Testis (tissue), 3 donors: Measurements from ENCODE around the gene KCNAB2. TPM values are rescaled to one million over a fixed set of nuclear protein-coding genes. Genes with fewer than 3 reads are reported as not detected.

ENCODE experiments used
- DNase-seq: peaks from one replicate; pipeline ENCODE4 v3.0.0-alpha.2; 2019
- H3K27ac ChIP-seq, 2 donors: fragments of 200-600 bp; sonication (generic); one replicate each; pipeline ENCODE4 v1.5.1; 2019
- H3K27me3 ChIP-seq: fragments of 200-600 bp; sonication (generic); one replicate; pipeline ENCODE4 v1.5.1; 2019
- H3K36me3 ChIP-seq: fragments of 200-600 bp; sonication (generic); one replicate; pipeline ENCODE4 v1.5.1; 2017; ENCODE audit warnings: low read depth; ENCODE audit errors: missing control alignments
- H3K4me1 ChIP-seq: fragments of 200-600 bp; sonication (generic); one replicate; pipeline ENCODE4 v1.5.1; 2019
- H3K4me3 ChIP-seq, 2 donors: fragments of 200-600 bp; sonication (generic); one replicate each; pipeline ENCODE4 v1.5.1; 2017 to 2019
- H3K9me3 ChIP-seq: fragments of 200-600 bp; sonication (generic); one replicate; pipeline ENCODE4 v1.5.1; 2017
- CTCF ChIP-seq, 3 experiments: fragments of 450-650 bp in 2 of 3; fragments of 200-600 bp in 1 of 3; sonication (generic) in 1 of 3; IDR thresholded peaks; one replicate each; pipeline ENCODE4 v1.5.1; 2016 to 2019; ENCODE audit warnings: antibody characterized with exemption in 3 of 3, mild to moderate bottlenecking in 2 of 3, moderate library complexity in 1 of 3
- POLR2A ChIP-seq: fragments of 450-650 bp; IDR thresholded peaks from one replicate; pipeline ENCODE4 v1.6.1; 2017; ENCODE audit warnings: antibody characterized with exemption, mild to moderate bottlenecking, moderate library complexity
- WGBS, 2 donors: methylation state at CpG; one replicate each; pipeline ENCODE4 v1.1.5; 2018; 5-methylcytosine and 5-hydroxymethylcytosine counted together
- intact Hi-C: fragments of 100-400 bp; cut with DNase I; formaldehyde crosslinking; loops from one replicate; pipeline ENCODE4 v1.15.1; 2023; ENCODE audit warnings: low total_unique reads
- polyA plus RNA-seq: library from polyadenylated mRNA; stranded (reverse); fragments of 350-450 nt; fragmentation: Illumina TruSeq; extraction: RNeasy Lipid Tissue Mini Kit (QIAGEN cat#74804); gene quantifications from one replicate; pipeline ENCODE4 v1.2.3, GENCODE V29; 2014; ENCODE audit warnings: low read depth, low replicate concordance; ENCODE audit not compliant: insufficient read depth
- total RNA-seq, 2 donors: library from RNA; depleted of rRNA; stranded (reverse); fragments of >200 nt; gene quantifications; one replicate each; pipeline ENCODE4 v1.2.3, GENCODE V29; 2016

The KCNAB2 gene
- total and polyA plus RNA-seq, 3 donors from 2014 or later = 9.0 to 9.8 (median 9.3) TPM

- no peak for DNase-seq
- no peaks in the 10 kb centered on the region for H3K4me1 ChIP-seq
- H3K27ac ChIP-seq = no peak overlapping the region
- 76 to 83% methylated on average over 6 to 7 of the region's 7 CpGs for WGBS, 2 donors
- intact Hi-C loops = no loop called here
- H3K9me3 ChIP-seq = no peaks in the 10 kb centered on the region
- H3K36me3 ChIP-seq = no peaks in the 10 kb centered on the region
- TF ChIP-seq POLR2A (no peak), CTCF (IDR thresholded peaks at IDR 0.05) (no peak)
- H3K27me3 ChIP-seq = no peaks in the 10 kb centered on the region
- no peak overlapping the region for H3K4me3 ChIP-seq
Observed at GRCh38 chr1:6144175-6144574, 98.5 kb downstream of the KCNAB2 start.

GRCh38 chr1:6144647-6145395 lies 99.1 kb downstream of the KCNAB2 start:
- Histone ChIP-seq H3K9me3 (no peaks in the 10 kb centered on the region), H3K36me3 (no peaks in the 10 kb centered on the region), H3K27ac (no peak overlapping the region), H3K27me3 (no peaks in the 10 kb centered on the region), H3K4me3 (no peak overlapping the region), H3K4me1 (no peaks in the 10 kb centered on the region)
- DNase-seq = no peak
- WGBS, 2 donors = 46 to 57% methylated on average over 14 to 16 of the region's 16 CpGs
- TF ChIP-seq CTCF (IDR thresholded peaks at IDR 0.05) = no peak
- TF ChIP-seq POLR2A = no peak
- intact Hi-C loops = no loop called here

- H3K36me3 ChIP-seq = no peaks in the 10 kb centered on the region
- no peaks in the 10 kb centered on the region for H3K4me1 ChIP-seq
- 67 to 72% methylated on average over 2 of the region's 2 CpGs for WGBS, 2 donors
Observed at GRCh38 chr1:6145396-6145750, 99.7 kb downstream of the KCNAB2 start.

GRCh38 chr1:6145864-6146410 lies 100.2 kb downstream of the KCNAB2 start:
- no peaks in the 10 kb centered on the region for H3K36me3 ChIP-seq
- WGBS, 2 donors = 92 to 93% methylated on average over 16 to 24 of the region's 24 CpGs
- no peak for TF ChIP-seq CTCF (IDR thresholded peaks at IDR 0.05)
- no peak for TF ChIP-seq POLR2A
- no peaks in the 10 kb centered on the region for H3K4me1 ChIP-seq
- no peak for DNase-seq
- H3K27me3 ChIP-seq = no peaks in the 10 kb centered on the region
- intact Hi-C loops = no loop called here
- no peak overlapping the region for H3K4me3 ChIP-seq
- no peak overlapping the region for H3K27ac ChIP-seq
- H3K9me3 ChIP-seq = no peaks in the 10 kb centered on the region

More at GRCh38 chr1:6145396-6145750, 99.7 kb downstream of the KCNAB2 start:
- intact Hi-C loops = no loop called here
- DNase-seq = no peak
- TF ChIP-seq CTCF (IDR thresholded peaks at IDR 0.05) = no peak
- TF ChIP-seq POLR2A = no peak
- Histone ChIP-seq H3K9me3 (no peaks in the 10 kb centered on the region), H3K4me3 (no peak overlapping the region), H3K27ac (no peak overlapping the region), H3K27me3 (no peaks in the 10 kb centered on the region)
